Activated CD8-positive, alpha-beta T cell treated with anti-CD3 and anti-CD28 coated beads for 36 hours (primary cell): Measurements from ENCODE around the gene ZMYND11. TPM values are rescaled to one million over a fixed set of nuclear protein-coding genes. Genes with fewer than 3 reads are reported as not detected.

Experiments used
- ATAC-seq: fragments of 200-7000 bp; cut with Tn5 transposase; one replicate; pipeline ENCODE4 v1.10.0; 2021; ENCODE audit warnings: mild to moderate bottlenecking, moderate library complexity
- CTCF ChIA-PET: fragments of 350-600 bp; sonication (Branson Sonifier 250); formaldehyde crosslinking; loops from one replicate; lab custom pipeline; 2021; ENCODE audit warnings: antibody characterized with exemption; lab: Charles Lee
- POLR2A ChIA-PET: fragments of 350-600 bp; sonication (Branson Sonifier 250); formaldehyde crosslinking; loops from one replicate; lab custom pipeline; 2021; ENCODE audit warnings: antibody characterized with exemption; lab: Charles Lee
- DNase-seq: peaks from one replicate; pipeline ENCODE4 v3.0.0-alpha.2; 2020
- H3K27ac Mint-ChIP-seq: one replicate; pipeline ENCODE4 v1.8.0; 2021; ENCODE audit warnings: mild to moderate bottlenecking, mixed read lengths
- H3K27me3 Mint-ChIP-seq: one replicate; pipeline ENCODE4 v1.8.0; 2021; ENCODE audit warnings: mixed read lengths
- H3K36me3 Mint-ChIP-seq: one replicate; pipeline ENCODE4 v1.8.0; 2021; ENCODE audit warnings: low read depth, mixed read lengths
- H3K4me1 Mint-ChIP-seq: one replicate; pipeline ENCODE4 v1.8.0; 2021; ENCODE audit warnings: low read depth, mixed read lengths
- H3K4me3 Mint-ChIP-seq: one replicate; pipeline ENCODE4 v1.8.0; 2021; ENCODE audit warnings: mild to moderate bottlenecking, moderate library complexity, mixed read lengths
- H3K9me3 Mint-ChIP-seq: one replicate; pipeline ENCODE4 v1.8.0; 2021; ENCODE audit warnings: mixed read lengths
- intact Hi-C: fragments of 100-400 bp; cut with micrococcal nuclease; formaldehyde crosslinking; loops from one replicate; pipeline ENCODE4 v1.10.0; 2022
- total RNA-seq, 2 experiments: library from RNA; stranded (reverse); gene quantifications; one replicate each; pipeline ENCODE4 v1.2.3, GENCODE V29; 2021
- TF ChIP-seq, protein P1 (sequence below): fragments of 200-600 bp; IDR thresholded peaks from one replicate; pipeline ENCODE4 v1.8.0; 2022; ENCODE audit warnings: antibody characterized with exemption, mild to moderate bottlenecking

The ZMYND11 gene
- total RNA-seq, 2 experiments from 2014 or later = 14.9 to 16.8 TPM

- DNase-seq (peak; percentile 64), ATAC-seq (peak; percentile 90)
- ChIA-PET POLR2A (no interaction called here), CTCF (no interaction called here)
- H3K27me3 Mint-ChIP-seq = peaks cover 2% of the 10 kb centered on the region
- H3K9me3 Mint-ChIP-seq = no peaks in the 10 kb centered on the region
- H3K4me3 Mint-ChIP-seq = no peak overlapping the region
- TF ChIP-seq, protein P1, sequence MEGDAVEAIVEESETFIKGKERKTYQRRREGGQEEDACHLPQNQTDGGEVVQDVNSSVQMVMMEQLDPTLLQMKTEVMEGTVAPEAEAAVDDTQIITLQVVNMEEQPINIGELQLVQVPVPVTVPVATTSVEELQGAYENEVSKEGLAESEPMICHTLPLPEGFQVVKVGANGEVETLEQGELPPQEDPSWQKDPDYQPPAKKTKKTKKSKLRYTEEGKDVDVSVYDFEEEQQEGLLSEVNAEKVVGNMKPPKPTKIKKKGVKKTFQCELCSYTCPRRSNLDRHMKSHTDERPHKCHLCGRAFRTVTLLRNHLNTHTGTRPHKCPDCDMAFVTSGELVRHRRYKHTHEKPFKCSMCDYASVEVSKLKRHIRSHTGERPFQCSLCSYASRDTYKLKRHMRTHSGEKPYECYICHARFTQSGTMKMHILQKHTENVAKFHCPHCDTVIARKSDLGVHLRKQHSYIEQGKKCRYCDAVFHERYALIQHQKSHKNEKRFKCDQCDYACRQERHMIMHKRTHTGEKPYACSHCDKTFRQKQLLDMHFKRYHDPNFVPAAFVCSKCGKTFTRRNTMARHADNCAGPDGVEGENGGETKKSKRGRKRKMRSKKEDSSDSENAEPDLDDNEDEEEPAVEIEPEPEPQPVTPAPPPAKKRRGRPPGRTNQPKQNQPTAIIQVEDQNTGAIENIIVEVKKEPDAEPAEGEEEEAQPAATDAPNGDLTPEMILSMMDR = no peak
- H3K4me1 Mint-ChIP-seq = peaks cover 20% of the 10 kb centered on the region
- no peaks in the 10 kb centered on the region for H3K36me3 Mint-ChIP-seq
- H3K27ac Mint-ChIP-seq = peak overlapping the region; percentile 70
- intact Hi-C loops = no loop called here
Observed at GRCh38 chr10:106740-107139, 28.5 kb upstream of the ZMYND11 start.

DNA sequence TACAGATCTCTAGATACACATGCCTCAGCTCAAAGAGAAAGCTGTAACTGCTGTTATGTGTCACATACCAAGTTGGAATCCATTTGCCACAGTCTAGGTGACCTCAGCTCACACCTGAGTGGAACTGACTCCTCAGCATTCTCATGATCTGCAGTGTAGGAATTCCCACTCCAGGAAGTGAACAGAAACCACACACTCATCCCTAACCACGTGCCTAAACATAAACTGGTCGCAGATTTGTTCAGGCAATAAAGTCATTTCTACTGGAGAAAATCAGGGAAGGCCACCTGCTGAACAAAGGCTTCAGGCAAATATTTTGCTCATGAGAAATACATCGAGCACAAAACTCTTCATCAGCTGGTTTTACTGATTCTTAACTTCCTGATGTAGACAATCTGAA, 23.0 kb upstream of the ZMYND11 start:
- no peak for DNase-seq
- CTCF ChIA-PET = interaction anchor here (1.0 kb wide), 1 partner anchor 9 kb away, joined by 3 read pairs; no protein-coding TSS in a partner anchor
- H3K27me3 Mint-ChIP-seq = peaks cover 2% of the 10 kb centered on the region
- intact Hi-C loops = no loop called here
- no peak for ATAC-seq
- peaks cover 7% of the 10 kb centered on the region for H3K4me1 Mint-ChIP-seq
- H3K27ac Mint-ChIP-seq = no peak overlapping the region
- H3K36me3 Mint-ChIP-seq = no peaks in the 10 kb centered on the region
- TF ChIP-seq, protein P1 = no peak
- POLR2A ChIA-PET = no interaction called here
- no peak overlapping the region for H3K4me3 Mint-ChIP-seq
- peaks cover 4% of the 10 kb centered on the region for H3K9me3 Mint-ChIP-seq

DNA sequence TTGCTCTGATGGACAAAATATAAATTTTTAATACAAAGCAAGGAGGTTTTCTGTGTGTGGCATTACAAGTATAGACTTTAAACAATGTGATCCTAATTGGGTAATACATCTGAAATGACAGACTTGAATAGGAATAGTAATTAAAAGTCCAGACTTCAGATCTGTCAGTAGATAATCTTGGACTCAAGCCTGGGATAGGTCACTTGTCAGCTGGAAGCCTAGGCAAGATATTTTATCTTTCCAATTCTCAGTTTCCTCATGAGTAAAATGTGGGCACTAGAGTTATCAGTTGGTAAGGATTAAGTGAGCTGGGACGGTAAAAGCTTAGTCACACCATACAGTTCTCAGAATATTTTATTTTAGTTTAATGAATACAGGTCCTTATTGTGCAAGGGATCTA, 10.4 kb upstream of the ZMYND11 start:
- H3K36me3 Mint-ChIP-seq = no peaks in the 10 kb centered on the region
- intact Hi-C loops = no loop called here
- no peak overlapping the region for H3K27ac Mint-ChIP-seq
- H3K4me1 Mint-ChIP-seq = peaks cover 14% of the 10 kb centered on the region
- no peak overlapping the region for H3K4me3 Mint-ChIP-seq
- TF ChIP-seq, protein P1 = no peak
- no peak for DNase-seq
- POLR2A ChIA-PET = interaction anchor here (1.4 kb wide), 1 partner anchor 8 kb away, joined by 3 read pairs; no protein-coding TSS in a partner anchor
- CTCF ChIA-PET = interaction anchor here (1.3 kb wide), 1 partner anchor 9 kb away, joined by 4 read pairs; no protein-coding TSS in a partner anchor
- H3K27me3 Mint-ChIP-seq = peaks cover 14% of the 10 kb centered on the region
- ATAC-seq = no peak
- H3K9me3 Mint-ChIP-seq = peaks cover 3% of the 10 kb centered on the region

DNA sequence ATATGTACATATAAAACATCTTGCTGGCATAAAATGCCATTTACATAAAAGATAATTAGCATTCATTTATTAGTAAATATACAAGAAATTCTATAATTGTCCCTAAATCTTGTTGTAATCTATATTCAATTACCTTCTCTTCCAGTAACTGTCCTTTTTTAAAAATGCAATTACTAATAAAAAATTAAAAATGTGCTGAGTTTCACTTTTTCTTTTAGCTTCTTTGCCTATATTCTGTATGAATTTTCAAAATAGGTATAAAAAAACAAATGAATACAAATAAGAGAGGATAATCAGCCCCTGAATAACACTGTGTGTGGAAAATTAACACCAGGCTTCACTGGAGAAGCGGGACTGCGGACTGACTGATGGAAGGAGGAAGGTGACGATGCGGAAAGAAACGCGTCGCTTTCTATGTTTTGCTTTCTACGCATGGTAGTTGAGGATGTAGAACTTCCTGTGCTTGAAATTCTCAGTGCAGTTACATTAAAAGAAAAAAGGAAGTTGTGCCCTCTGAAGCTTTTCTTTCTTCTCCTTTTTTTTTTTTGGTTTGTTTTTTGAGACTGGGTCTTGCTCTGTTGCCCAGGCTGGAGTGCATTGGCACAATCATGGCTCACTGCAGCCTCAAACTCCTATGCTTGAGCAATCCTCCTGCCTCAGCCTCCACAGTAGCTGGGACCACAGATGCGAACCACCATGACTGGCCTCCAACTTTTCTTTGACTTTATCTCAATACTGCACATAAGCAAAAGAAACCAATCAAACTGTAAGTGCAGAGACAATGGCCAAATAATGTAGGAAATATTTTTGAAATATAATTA, 7.4 kb upstream of the ZMYND11 start:
- peaks cover 20% of the 10 kb centered on the region for H3K4me1 Mint-ChIP-seq
- ATAC-seq (peak; percentile 89), DNase-seq (peak; percentile 60)
- ChIA-PET POLR2A (interaction anchor here (1.0 kb wide), 1 partner anchor 9 kb away, joined by 5 read pairs; no protein-coding TSS in a partner anchor), CTCF (interaction anchor here (1.8 kb wide), 1 partner anchor 51 kb away, joined by 5 read pairs; no protein-coding TSS in a partner anchor)
- no peaks in the 10 kb centered on the region for H3K9me3 Mint-ChIP-seq
- H3K27me3 Mint-ChIP-seq = peaks cover 2% of the 10 kb centered on the region
- H3K36me3 Mint-ChIP-seq = no peaks in the 10 kb centered on the region
- H3K4me3 Mint-ChIP-seq = peak overlapping the region; percentile 71
- H3K27ac Mint-ChIP-seq = peak overlapping the region; percentile 86
- intact Hi-C loops = no loop called here
- TF ChIP-seq, protein P1 = no peak

DNA sequence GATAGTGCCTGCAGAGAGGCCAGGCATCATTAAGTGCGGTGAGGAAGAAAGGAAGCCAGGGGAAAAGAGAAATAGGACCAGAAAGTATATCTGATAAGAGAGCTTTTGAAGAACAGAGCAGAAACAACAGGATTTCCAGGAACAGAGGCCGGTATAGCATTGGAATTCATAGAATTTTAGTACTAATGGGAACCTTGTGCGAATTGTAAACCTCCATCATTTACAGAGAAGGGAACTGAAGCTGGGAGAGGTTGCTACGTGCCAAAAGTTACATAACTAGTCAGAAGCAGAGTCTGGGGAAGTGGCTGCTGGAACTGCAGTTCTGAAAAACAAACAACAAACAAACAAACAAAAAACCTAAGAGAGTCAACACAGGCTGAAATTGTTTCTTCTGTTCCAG, 5.4 kb upstream of the ZMYND11 start:
- ChIA-PET POLR2A (no interaction called here), CTCF (no interaction called here)
- no peaks in the 10 kb centered on the region for H3K9me3 Mint-ChIP-seq
- no peak for DNase-seq
- no peaks in the 10 kb centered on the region for H3K36me3 Mint-ChIP-seq
- TF ChIP-seq, protein P1 = no peak
- intact Hi-C loops = no loop called here
- peaks cover 32% of the 10 kb centered on the region for H3K4me1 Mint-ChIP-seq
- no peak overlapping the region for H3K27ac Mint-ChIP-seq
- H3K27me3 Mint-ChIP-seq = no peaks in the 10 kb centered on the region
- no peak overlapping the region for H3K4me3 Mint-ChIP-seq
- no peak for ATAC-seq
